ENCODE data around the gene ZFP92. TPM values are rescaled to one million over a fixed set of nuclear protein-coding genes. Genes with fewer than 3 reads are reported as not detected.

Gene ZFP92
- total and polyA plus RNA-seq, 2 of the 8 experiments (the other 6 are each of a cell fraction or from before 2014, with no cell fraction given), result 0.14 to 0.41 TPM

DNA sequence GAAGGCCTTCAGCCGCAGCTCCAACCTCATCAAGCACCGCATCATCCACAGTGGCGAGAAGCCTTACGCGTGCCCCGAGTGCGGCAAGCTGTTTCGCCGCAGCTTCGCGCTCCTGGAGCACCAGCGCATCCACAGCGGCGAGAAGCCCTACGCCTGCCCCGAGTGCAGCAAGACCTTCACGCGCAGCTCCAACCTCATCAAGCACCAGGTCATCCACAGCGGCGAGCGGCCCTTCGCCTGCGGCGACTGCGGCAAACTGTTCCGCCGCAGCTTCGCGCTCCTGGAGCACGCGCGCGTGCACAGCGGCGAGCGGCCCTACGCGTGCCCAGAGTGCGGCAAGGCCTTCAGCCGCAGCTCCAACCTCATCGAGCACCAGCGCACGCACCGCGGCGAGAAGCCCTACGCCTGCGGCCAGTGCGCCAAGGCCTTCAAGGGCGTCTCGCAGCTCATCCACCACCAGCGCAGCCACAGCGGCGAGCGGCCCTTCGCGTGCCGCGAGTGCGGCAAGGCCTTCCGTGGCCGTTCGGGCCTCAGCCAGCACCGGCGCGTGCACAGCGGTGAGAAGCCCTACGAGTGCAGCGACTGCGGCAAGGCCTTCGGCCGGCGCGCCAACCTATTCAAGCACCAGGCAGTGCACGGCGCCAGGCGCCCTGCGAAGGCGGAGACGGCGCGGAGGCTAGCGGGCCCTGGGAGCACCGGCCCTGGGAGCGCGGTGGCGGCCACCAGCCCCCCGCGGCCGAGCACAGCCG, 9.8 kb downstream of the ZFP92 start:
- Histone ChIP-seq H2BK15ac (ENCODE audit: low read length) (no peak overlapping the region), H3K79me2 (ENCODE audit: control insufficient read depth in 1 of 2, insufficient read depth in 2 of 2, low read length in 2 of 2) (no peaks in the 10 kb centered on the region), H3K14ac (ENCODE audit: insufficient read length) (no peak overlapping the region), H4K8ac (ENCODE audit: extremely low read depth, insufficient read depth, low read length) (no peak overlapping the region), H2BK5ac (ENCODE audit: low read depth, low read length) (no peak overlapping the region), H4K5ac (ENCODE audit: insufficient read length, low read depth, low read length) (no peak overlapping the region), H3K9me3 (ENCODE audit: insufficient read depth in 2 of 2, low read depth in 1 of 2, low read length in 1 of 2) (no peaks in the 10 kb centered on the region), H3K56ac (replicated peaks; ENCODE audit: insufficient read length, low read depth, low read length) (no peak overlapping the region), H4K91ac (replicated peaks; ENCODE audit: insufficient read length, low read length) (no peak overlapping the region), H2AK5ac (ENCODE audit: low read depth, low read length) (no peak overlapping the region), H2BK20ac (ENCODE audit: low read length) (no peak overlapping the region), H3K9ac (replicated peaks in 1 of 4; ENCODE audit: extremely low read depth in 1 of 4, low read depth in 3 of 4, low read length in 3 of 4) (no peak overlapping the region), H3K4me1 (replicated peaks in 1 of 4; ENCODE audit: control insufficient read depth in 3 of 4, insufficient read depth in 4 of 4, low read length in 3 of 4) (0 out of 7 replicates have a peak, but pooled peaks cover 0 to 4% (median 2%) of the 10 kb centered on the region in 4 experiments), H3K4me2 (ENCODE audit: insufficient read depth in 1 of 2, low read depth in 2 of 2, low read length in 2 of 2) (no peak overlapping the region), H3K27ac (ENCODE audit: low read depth, low read length) (no peak overlapping the region), H3K36me3 (ENCODE audit: control insufficient read depth in 2 of 4, insufficient read depth in 4 of 4, low read length in 3 of 4) (no peaks in the 10 kb centered on the region), H3K4me3 (ENCODE audit: extremely low read depth in 1 of 4, insufficient read depth in 2 of 4, low read depth in 3 of 4, low read length in 4 of 4) (no peak overlapping the region), H3K23ac (ENCODE audit: insufficient read length) (no peak overlapping the region), H2BK12ac (ENCODE audit: low read depth, low read length) (no peak overlapping the region), H3K18ac (ENCODE audit: extremely low read depth, low read length) (no peak overlapping the region), H2AFZ (ENCODE audit: low read length) (no peak overlapping the region), H3K27me3 (replicated peaks in 1 of 4; ENCODE audit: control insufficient read depth in 3 of 4, extremely low read depth in 1 of 4, insufficient read depth in 3 of 4, low read length in 3 of 4) (no peaks in the 10 kb centered on the region), H3K4ac (replicated peaks; ENCODE audit: insufficient read length, low read depth, low read length) (no peak overlapping the region), H2BK120ac (replicated peaks; ENCODE audit: low read depth, low read length) (no peak overlapping the region), H3K23me2 (ENCODE audit: low read depth, low read length) (no peaks in the 10 kb centered on the region), H4K20me1 (replicated peaks in 1 of 2; ENCODE audit: control insufficient read depth in 1 of 2, insufficient read depth in 2 of 2, low read length in 2 of 2) (no peaks in the 10 kb centered on the region), H3K79me1 (ENCODE audit: low read depth, low read length) (no peaks in the 10 kb centered on the region)
- ChIA-PET CTCF (ENCODE audit: partially characterized antibody) (no interaction called here), POLR2A (ENCODE audit: partially characterized antibody) (no interaction called here)
- DNase-seq (ENCODE audit: low read depth in 1 of 2, low spot score in 2 of 2), result no peak
- FAIRE-seq, result no peak
- 93% methylated on average over 35 of the region's 91 CpGs; no CpG with 5 or more reads in 1 of the 2 experiments for WGBS, 2 experiments (ENCODE audit: extremely low coverage in 1 of 2, insufficient coverage in 1 of 2, insufficient read length in 1 of 2, insufficient replicate concordance in 2 of 2, low coverage in 1 of 2, low lambda C conversion rate in 2 of 2, missing lambda C conversion rate in 1 of 2)
- no peak for TF ChIP-seq SUZ12 (IDR thresholded peaks at IDR 0.05; ENCODE audit: low read length)
- TF ChIP-seq TBP (IDR thresholded peaks at IDR 0.05; ENCODE audit: low read depth, low read length), result no peak
- no peak for TF ChIP-seq SIRT6 (IDR thresholded peaks at IDR 0.05; ENCODE audit: low read length)
- TF ChIP-seq SRF (IDR thresholded peaks at IDR 0.05; ENCODE audit: low read depth, low read length), result no peak
- no peak for TF ChIP-seq SP2 (IDR thresholded peaks at IDR 0.05; ENCODE audit: low read length)
- TF ChIP-seq BRCA1 (IDR thresholded peaks at IDR 0.05; ENCODE audit: low read depth, low read length), result no peak
- no peak for TF ChIP-seq HDAC6 (IDR thresholded peaks at IDR 0.05; ENCODE audit: low read depth, low read length)
- no peak for TF ChIP-seq SP1 (IDR thresholded peaks at IDR 0.05; ENCODE audit: low read depth, low read length)
- TF ChIP-seq RNF2 (IDR thresholded peaks at IDR 0.05; ENCODE audit: borderline replicate concordance, low read depth, low read length, missing control alignments, poor library complexity, severe bottlenecking), result no peak
- TF ChIP-seq POU5F1 (IDR thresholded peaks at IDR 0.05; ENCODE audit: low read depth, low read length), result no peak
- TF ChIP-seq CTCF (IDR thresholded peaks at IDR 0.05; ENCODE audit: control extremely low read depth in 1 of 3, insufficient read depth in 1 of 3, low read depth in 1 of 3, low read length in 3 of 3), result no peak

Measured in H1 (cell line).